Measurements from ENCODE around the gene ALPI. TPM values are rescaled to one million over a fixed set of nuclear protein-coding genes. Genes with fewer than 3 reads are reported as not detected.

Gene ALPI
- total and polyA plus RNA-seq, 2 donors (not counting 1 experiment from before 2014, with no cell fraction given) = not detected

DNA sequence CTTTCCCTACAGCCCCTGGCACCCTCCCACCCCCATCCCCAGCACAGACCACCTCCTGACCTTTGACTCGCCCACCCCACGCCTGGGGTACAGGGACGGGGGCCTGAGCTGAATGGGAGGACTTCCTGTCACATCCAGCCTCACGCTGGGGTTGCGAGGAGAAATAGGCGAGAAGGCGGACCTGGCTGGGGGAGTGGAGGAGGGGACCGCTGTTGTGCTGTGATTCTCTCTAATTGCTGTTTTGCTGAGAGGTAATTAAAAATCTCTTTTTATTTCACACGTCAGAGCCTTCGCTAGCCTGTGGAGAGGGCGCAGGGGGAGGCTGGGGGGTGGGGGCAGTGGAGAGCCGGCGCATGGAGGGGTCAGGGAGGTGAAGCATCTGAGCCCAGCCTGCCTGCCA, 41.4 kb downstream of the ALPI start:
- 94% methylated on average over 11 of the region's 13 CpGs for WGBS (ENCODE audit: insufficient coverage)
- peaks cover 24% of the 10 kb centered on the region for H3K27me3 Mint-ChIP-seq
- no peaks in the 10 kb centered on the region for H3K36me3 ChIP-seq (replicated peaks in 1 of 2; ENCODE audit: control extremely low read depth in 1 of 2, control insufficient read depth in 1 of 2, extremely low read depth in 1 of 2, insufficient read depth in 2 of 2, low read length in 1 of 2)
- H4K20me1 ChIP-seq (ENCODE audit: control insufficient read depth, insufficient read depth, low read length, poor library complexity, severe bottlenecking) = no peaks in the 10 kb centered on the region
- no peaks in the 10 kb centered on the region for H3K9me3 Mint-ChIP-seq (ENCODE audit: insufficient read depth)
- no peak overlapping the region for H3K9ac ChIP-seq (ENCODE audit: low read length)
- H3K4me1 ChIP-seq (ENCODE audit: control insufficient read depth in 2 of 2, insufficient read depth in 2 of 2, low read length in 2 of 2) = peaks cover 0 to 1% of the 10 kb centered on the region in 2 donors
- no peak overlapping the region for H3K27ac ChIP-seq (ENCODE audit: low read length in 2 of 2)
- H2AFZ ChIP-seq (ENCODE audit: insufficient read depth, low read depth, low read length, poor library complexity, severe bottlenecking) = no peak overlapping the region
- H3K9me3 ChIP-seq (ENCODE audit: control extremely low read depth in 1 of 3, control insufficient read depth in 2 of 3, insufficient read depth in 1 of 3, low read length in 2 of 3) = no peaks in the 10 kb centered on the region
- CTCF ChIA-PET = no interaction called here
- H3K4me2 ChIP-seq (replicated peaks; ENCODE audit: low read depth, low read length, poor library complexity, severe bottlenecking) = no peak overlapping the region
- no peak overlapping the region for H3K27ac Mint-ChIP-seq
- H3K4me3 Mint-ChIP-seq = no peak overlapping the region
- no peak for TF ChIP-seq EZH2 (IDR thresholded peaks at IDR 0.05; ENCODE audit: borderline replicate concordance, insufficient read depth, low read depth, low read length, poor library complexity, severe bottlenecking)
- TF ChIP-seq, protein P1, sequence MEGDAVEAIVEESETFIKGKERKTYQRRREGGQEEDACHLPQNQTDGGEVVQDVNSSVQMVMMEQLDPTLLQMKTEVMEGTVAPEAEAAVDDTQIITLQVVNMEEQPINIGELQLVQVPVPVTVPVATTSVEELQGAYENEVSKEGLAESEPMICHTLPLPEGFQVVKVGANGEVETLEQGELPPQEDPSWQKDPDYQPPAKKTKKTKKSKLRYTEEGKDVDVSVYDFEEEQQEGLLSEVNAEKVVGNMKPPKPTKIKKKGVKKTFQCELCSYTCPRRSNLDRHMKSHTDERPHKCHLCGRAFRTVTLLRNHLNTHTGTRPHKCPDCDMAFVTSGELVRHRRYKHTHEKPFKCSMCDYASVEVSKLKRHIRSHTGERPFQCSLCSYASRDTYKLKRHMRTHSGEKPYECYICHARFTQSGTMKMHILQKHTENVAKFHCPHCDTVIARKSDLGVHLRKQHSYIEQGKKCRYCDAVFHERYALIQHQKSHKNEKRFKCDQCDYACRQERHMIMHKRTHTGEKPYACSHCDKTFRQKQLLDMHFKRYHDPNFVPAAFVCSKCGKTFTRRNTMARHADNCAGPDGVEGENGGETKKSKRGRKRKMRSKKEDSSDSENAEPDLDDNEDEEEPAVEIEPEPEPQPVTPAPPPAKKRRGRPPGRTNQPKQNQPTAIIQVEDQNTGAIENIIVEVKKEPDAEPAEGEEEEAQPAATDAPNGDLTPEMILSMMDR (IDR thresholded peaks at IDR 0.05) = no peak
- POLR2A ChIA-PET = no interaction called here
- no peak overlapping the region for H3K4me3 ChIP-seq (ENCODE audit: control extremely low read depth in 1 of 5, extremely low read depth in 1 of 5, insufficient read depth in 1 of 5, low read depth in 2 of 5, low read length in 4 of 5)
- peaks cover 1% of the 10 kb centered on the region for H3K4me1 Mint-ChIP-seq
- H3K79me2 ChIP-seq (ENCODE audit: control insufficient read depth, insufficient read depth, low read length) = no peaks in the 10 kb centered on the region
- peaks cover 0 to 16% (median 0%) of the 10 kb centered on the region in 4 experiments for H3K27me3 ChIP-seq (replicated peaks in 1 of 4; ENCODE audit: control extremely low read depth in 1 of 4, control insufficient read depth in 3 of 4, insufficient read depth in 4 of 4, low read length in 3 of 4)
- intact Hi-C loops (cut with micrococcal nuclease) = no loop called here
- ATAC-seq (ENCODE audit: low read depth) (no peak), DNase-seq (no peak)

DNA sequence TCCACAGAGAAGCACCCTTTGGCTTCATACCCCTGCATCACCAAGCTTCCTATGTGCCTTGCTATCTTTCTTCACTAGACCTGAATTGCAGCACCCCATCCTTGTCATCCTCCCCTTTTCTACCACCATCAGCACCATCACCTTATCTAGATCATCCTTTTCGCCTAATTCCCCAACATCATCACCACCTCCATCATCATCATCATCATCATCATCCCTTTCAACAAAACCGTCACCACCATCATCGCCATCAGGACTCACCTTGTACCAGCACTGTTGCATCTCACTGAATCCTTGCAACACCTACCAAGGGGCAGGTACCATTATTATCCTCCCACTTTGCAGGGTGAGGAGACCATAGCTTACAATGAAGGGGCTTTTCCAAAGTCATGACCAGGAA, 42.5 kb downstream of the ALPI start:
- ATAC-seq (ENCODE audit: low read depth) (no peak), DNase-seq (no peak)
- 80% methylated on average over 2 of the region's 3 CpGs for WGBS (ENCODE audit: insufficient coverage)
- intact Hi-C loops (cut with micrococcal nuclease) = no loop called here
- no peak overlapping the region for H3K4me2 ChIP-seq (replicated peaks; ENCODE audit: low read depth, low read length, poor library complexity, severe bottlenecking)
- ChIA-PET POLR2A (no interaction called here), CTCF (no interaction called here)
- no peak overlapping the region for H3K27ac Mint-ChIP-seq
- no peaks in the 10 kb centered on the region for H3K9me3 ChIP-seq (ENCODE audit: control extremely low read depth in 1 of 3, control insufficient read depth in 2 of 3, insufficient read depth in 1 of 3, low read length in 2 of 3)
- no peak overlapping the region for H3K4me3 ChIP-seq (ENCODE audit: control extremely low read depth in 1 of 5, extremely low read depth in 1 of 5, insufficient read depth in 1 of 5, low read depth in 2 of 5, low read length in 4 of 5)
- peaks cover 7% of the 10 kb centered on the region for H3K4me1 Mint-ChIP-seq
- H3K9ac ChIP-seq (ENCODE audit: low read length) = no peak overlapping the region
- no peak overlapping the region for H3K4me3 Mint-ChIP-seq
- H3K9me3 Mint-ChIP-seq (ENCODE audit: insufficient read depth) = no peaks in the 10 kb centered on the region
- H2AFZ ChIP-seq (ENCODE audit: insufficient read depth, low read depth, low read length, poor library complexity, severe bottlenecking) = no peak overlapping the region
- no peak for TF ChIP-seq EZH2 (IDR thresholded peaks at IDR 0.05; ENCODE audit: borderline replicate concordance, insufficient read depth, low read depth, low read length, poor library complexity, severe bottlenecking)
- TF ChIP-seq, protein P1 (IDR thresholded peaks at IDR 0.05) = no peak
- no peaks in the 10 kb centered on the region for H3K36me3 ChIP-seq (replicated peaks in 1 of 2; ENCODE audit: control extremely low read depth in 1 of 2, control insufficient read depth in 1 of 2, extremely low read depth in 1 of 2, insufficient read depth in 2 of 2, low read length in 1 of 2)
- H3K27me3 ChIP-seq (replicated peaks in 1 of 4; ENCODE audit: control extremely low read depth in 1 of 4, control insufficient read depth in 3 of 4, insufficient read depth in 4 of 4, low read length in 3 of 4) = peaks cover 0 to 24% (median under 1%) of the 10 kb centered on the region in 4 experiments
- H3K79me2 ChIP-seq (ENCODE audit: control insufficient read depth, insufficient read depth, low read length) = no peaks in the 10 kb centered on the region
- H3K27ac ChIP-seq (ENCODE audit: low read length in 2 of 2) = no peak overlapping the region
- H3K4me1 ChIP-seq (ENCODE audit: control insufficient read depth in 2 of 2, insufficient read depth in 2 of 2, low read length in 2 of 2) = peaks cover 0 to 8% of the 10 kb centered on the region in 2 donors
- peaks cover 27% of the 10 kb centered on the region for H3K27me3 Mint-ChIP-seq
- H4K20me1 ChIP-seq (ENCODE audit: control insufficient read depth, insufficient read depth, low read length, poor library complexity, severe bottlenecking) = no peaks in the 10 kb centered on the region

Measured in B cell (primary cell).